Testis (tissue), 3 donors: Measurements from ENCODE around the gene SH3PXD2B. TPM values are rescaled to one million over a fixed set of nuclear protein-coding genes. Genes with fewer than 3 reads are reported as not detected.
A peak's percentile ranks its signal among the peaks of the same experiment; 100 is the strongest.

ENCODE experiments used
- DNase-seq: peaks from one replicate; pipeline ENCODE4 v3.0.0-alpha.2; 2019
- H3K27ac ChIP-seq, 2 donors: fragments of 200-600 bp; sonication (generic); one replicate each; pipeline ENCODE4 v1.5.1; 2019
- H3K27me3 ChIP-seq: fragments of 200-600 bp; sonication (generic); one replicate; pipeline ENCODE4 v1.5.1; 2019
- H3K36me3 ChIP-seq: fragments of 200-600 bp; sonication (generic); one replicate; pipeline ENCODE4 v1.5.1; 2017; ENCODE audit warnings: low read depth; ENCODE audit errors: missing control alignments
- H3K4me1 ChIP-seq: fragments of 200-600 bp; sonication (generic); one replicate; pipeline ENCODE4 v1.5.1; 2019
- H3K4me3 ChIP-seq, 2 donors: fragments of 200-600 bp; sonication (generic); one replicate each; pipeline ENCODE4 v1.5.1; 2017 to 2019
- H3K9me3 ChIP-seq: fragments of 200-600 bp; sonication (generic); one replicate; pipeline ENCODE4 v1.5.1; 2017
- POLR2A ChIP-seq: fragments of 450-650 bp; IDR thresholded peaks from one replicate; pipeline ENCODE4 v1.6.1; 2017; ENCODE audit warnings: antibody characterized with exemption, mild to moderate bottlenecking, moderate library complexity
- WGBS, 2 donors: methylation state at CpG; one replicate each; pipeline ENCODE4 v1.1.5; 2018; 5-methylcytosine and 5-hydroxymethylcytosine counted together
- intact Hi-C: fragments of 100-400 bp; cut with DNase I; formaldehyde crosslinking; loops from one replicate; pipeline ENCODE4 v1.15.1; 2023; ENCODE audit warnings: low total_unique reads
- polyA plus RNA-seq: library from polyadenylated mRNA; stranded (reverse); fragments of 350-450 nt; fragmentation: Illumina TruSeq; extraction: RNeasy Lipid Tissue Mini Kit (QIAGEN cat#74804); gene quantifications from one replicate; pipeline ENCODE4 v1.2.3, GENCODE V29; 2014; ENCODE audit warnings: low read depth, low replicate concordance; ENCODE audit not compliant: insufficient read depth
- total RNA-seq, 2 donors: library from RNA; depleted of rRNA; stranded (reverse); fragments of >200 nt; gene quantifications; one replicate each; pipeline ENCODE4 v1.2.3, GENCODE V29; 2016
- TF ChIP-seq, protein P1 (sequence below), 3 experiments: fragments of 450-650 bp in 2 of 3; fragments of 200-600 bp in 1 of 3; sonication (generic) in 1 of 3; IDR thresholded peaks; one replicate each; pipeline ENCODE4 v1.5.1; 2016 to 2019; ENCODE audit warnings: antibody characterized with exemption in 3 of 3, mild to moderate bottlenecking in 2 of 3, moderate library complexity in 1 of 3

Gene SH3PXD2B
- total and polyA plus RNA-seq, 3 donors from 2014 or later = 18.3 to 29.4 (median 20.2) TPM

DNA sequence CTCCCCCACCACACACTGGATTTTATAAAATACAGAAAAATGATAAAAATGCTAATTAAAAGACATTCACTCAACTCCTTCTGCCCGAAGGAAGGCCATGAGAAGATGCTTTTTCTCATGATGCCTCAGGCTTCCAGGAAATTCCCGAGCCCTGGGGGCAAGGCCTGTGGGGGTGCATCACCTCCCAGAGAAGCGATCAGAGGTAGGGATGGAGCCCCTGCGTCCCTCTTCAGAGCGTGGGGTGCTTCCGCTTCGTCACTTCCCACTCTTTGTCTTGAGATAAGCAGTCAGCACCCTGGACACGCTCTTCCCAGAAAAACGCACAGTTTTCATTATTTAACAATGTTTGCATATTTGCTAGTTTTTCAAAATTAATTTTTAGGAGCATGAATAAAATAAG is 33.3 kb upstream of the SH3PXD2B start:
- DNase-seq = no peak
- TF ChIP-seq POLR2A = no peak
- TF ChIP-seq, protein P1, sequence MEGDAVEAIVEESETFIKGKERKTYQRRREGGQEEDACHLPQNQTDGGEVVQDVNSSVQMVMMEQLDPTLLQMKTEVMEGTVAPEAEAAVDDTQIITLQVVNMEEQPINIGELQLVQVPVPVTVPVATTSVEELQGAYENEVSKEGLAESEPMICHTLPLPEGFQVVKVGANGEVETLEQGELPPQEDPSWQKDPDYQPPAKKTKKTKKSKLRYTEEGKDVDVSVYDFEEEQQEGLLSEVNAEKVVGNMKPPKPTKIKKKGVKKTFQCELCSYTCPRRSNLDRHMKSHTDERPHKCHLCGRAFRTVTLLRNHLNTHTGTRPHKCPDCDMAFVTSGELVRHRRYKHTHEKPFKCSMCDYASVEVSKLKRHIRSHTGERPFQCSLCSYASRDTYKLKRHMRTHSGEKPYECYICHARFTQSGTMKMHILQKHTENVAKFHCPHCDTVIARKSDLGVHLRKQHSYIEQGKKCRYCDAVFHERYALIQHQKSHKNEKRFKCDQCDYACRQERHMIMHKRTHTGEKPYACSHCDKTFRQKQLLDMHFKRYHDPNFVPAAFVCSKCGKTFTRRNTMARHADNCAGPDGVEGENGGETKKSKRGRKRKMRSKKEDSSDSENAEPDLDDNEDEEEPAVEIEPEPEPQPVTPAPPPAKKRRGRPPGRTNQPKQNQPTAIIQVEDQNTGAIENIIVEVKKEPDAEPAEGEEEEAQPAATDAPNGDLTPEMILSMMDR (IDR thresholded peaks at IDR 0.05) = no peak
- H3K27ac ChIP-seq = peak overlapping the region; percentile 18 to 56
- peaks cover 8% of the 10 kb centered on the region for H3K4me1 ChIP-seq
- no peaks in the 10 kb centered on the region for H3K36me3 ChIP-seq
- intact Hi-C loops = no loop called here
- no peaks in the 10 kb centered on the region for H3K9me3 ChIP-seq
- no peaks in the 10 kb centered on the region for H3K27me3 ChIP-seq
- WGBS, 2 donors = 41 to 48% methylated on average over 9 of the region's 9 CpGs
- no peak overlapping the region for H3K4me3 ChIP-seq

DNA sequence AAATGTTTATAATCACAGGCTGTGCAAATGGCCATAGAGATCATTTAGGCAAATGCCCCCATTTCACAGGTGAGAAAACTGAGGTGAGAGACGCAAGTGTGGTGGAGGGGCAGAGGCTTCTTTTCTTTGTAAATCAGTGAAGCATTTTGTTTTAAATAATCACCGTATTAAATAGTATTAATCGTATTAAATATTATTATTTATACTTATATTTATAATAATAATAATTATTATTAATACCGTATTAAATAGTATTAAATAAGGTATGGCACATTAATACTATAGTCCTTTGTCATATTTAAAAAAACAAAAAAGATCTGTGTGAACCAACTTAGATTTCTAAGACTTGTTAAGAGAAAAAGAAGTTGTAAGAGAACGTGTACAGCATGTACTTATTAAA is 32.6 kb upstream of the SH3PXD2B start:
- Histone ChIP-seq H3K4me3 (no peak overlapping the region), H3K9me3 (no peaks in the 10 kb centered on the region), H3K27ac (peak overlapping the region; percentile 24 to 56), H3K27me3 (no peaks in the 10 kb centered on the region), H3K4me1 (peaks cover 8% of the 10 kb centered on the region), H3K36me3 (no peaks in the 10 kb centered on the region)
- no peak for TF ChIP-seq POLR2A
- TF ChIP-seq, protein P1 (IDR thresholded peaks at IDR 0.05) = no peak
- DNase-seq = no peak
- intact Hi-C loops = no loop called here
- WGBS, 2 donors = 79 to 81% methylated on average over 5 of the region's 5 CpGs

DNA sequence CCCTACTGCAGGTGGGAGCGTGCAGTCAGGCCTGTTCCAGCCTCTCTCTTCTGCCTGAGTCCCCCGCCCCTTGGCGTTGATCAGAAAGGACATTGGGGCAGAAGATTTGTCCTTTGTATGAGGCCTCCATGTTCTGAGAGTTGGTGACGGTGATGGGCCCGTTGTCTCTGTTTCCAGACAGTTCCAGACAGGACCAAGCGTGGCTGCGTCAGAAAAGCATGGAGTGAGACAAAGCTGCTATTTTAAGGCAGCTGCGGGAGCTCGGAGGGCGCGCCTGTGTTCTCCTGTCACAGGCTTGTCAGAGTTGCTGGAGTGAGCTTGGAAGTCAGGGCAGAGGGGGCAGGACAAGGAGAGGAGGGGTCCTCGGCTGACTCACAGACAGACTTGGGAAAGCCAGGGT is 32.1 kb upstream of the SH3PXD2B start:
- Histone ChIP-seq H3K27ac (no peak overlapping the region), H3K36me3 (no peaks in the 10 kb centered on the region), H3K27me3 (no peaks in the 10 kb centered on the region), H3K4me3 (no peak overlapping the region), H3K9me3 (no peaks in the 10 kb centered on the region), H3K4me1 (peaks cover 8% of the 10 kb centered on the region)
- no peak for DNase-seq
- TF ChIP-seq, protein P1 (IDR thresholded peaks at IDR 0.05) = no peak
- TF ChIP-seq POLR2A = no peak
- intact Hi-C loops = no loop called here
- WGBS, 2 donors = 88 to 90% methylated on average over 10 to 12 of the region's 12 CpGs

DNA sequence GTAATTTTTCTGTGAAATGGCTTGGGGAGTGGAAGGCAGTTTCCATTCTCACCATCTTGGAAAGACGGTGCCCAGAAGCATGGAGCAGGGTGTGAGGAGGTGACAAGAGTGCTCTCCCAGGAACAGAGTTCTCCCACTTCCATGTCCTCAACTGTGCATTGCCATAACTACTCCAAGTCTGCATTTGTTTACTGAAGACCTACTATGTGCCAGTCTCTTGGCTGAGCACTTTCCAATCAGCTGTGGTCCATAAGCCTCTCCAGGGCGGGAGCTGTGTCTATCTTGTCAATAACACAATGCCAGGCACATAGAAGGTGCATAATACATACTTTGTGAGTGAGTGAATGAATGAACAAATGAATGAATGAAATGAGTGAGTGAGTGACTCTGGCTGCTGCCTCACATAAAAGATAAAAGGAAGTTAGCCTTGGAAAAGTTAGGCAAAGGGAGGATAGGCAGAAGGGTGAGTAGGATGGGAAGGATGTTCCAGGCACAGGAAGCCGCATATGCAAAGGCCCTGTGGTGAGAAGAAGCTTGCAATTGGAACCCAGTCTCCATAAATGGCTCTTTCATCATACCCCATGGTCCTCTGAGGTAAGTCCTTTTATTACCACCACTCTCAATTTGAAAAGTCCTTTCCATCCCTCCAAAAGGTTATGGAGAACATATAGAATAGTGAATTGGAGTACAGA is 31.3 kb upstream of the SH3PXD2B start:
- WGBS, 2 donors = 74 to 78% methylated on average over 3 of the region's 3 CpGs
- Histone ChIP-seq H3K27me3 (no peaks in the 10 kb centered on the region), H3K4me3 (no peak overlapping the region), H3K9me3 (no peaks in the 10 kb centered on the region), H3K27ac (no peak overlapping the region), H3K4me1 (peaks cover 8% of the 10 kb centered on the region), H3K36me3 (no peaks in the 10 kb centered on the region)
- no peak for DNase-seq
- intact Hi-C loops = no loop called here
- TF ChIP-seq, protein P1 (IDR thresholded peaks at IDR 0.05) = no peak
- no peak for TF ChIP-seq POLR2A

DNA sequence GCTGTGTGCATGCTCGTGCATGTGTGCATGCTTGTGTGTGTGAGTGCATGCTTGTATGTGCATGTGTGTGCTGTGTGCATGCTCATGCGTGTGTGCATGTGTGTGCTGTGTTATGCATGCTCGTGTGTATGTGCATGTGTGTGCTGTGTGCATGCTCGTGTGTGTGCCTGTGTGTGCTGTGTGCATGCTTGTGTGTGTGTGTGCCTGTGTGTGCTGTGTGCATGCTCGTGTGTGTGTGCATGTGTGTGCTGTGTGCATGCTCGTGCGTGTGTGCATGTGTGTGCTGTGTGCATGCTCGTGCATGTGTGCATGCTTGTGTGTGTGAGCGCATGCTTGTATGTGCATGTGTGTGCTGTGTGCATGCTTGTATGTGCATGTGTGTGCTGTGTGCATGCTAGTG is 30.3 kb upstream of the SH3PXD2B start:
- Histone ChIP-seq H3K4me1 (peaks cover 8% of the 10 kb centered on the region), H3K36me3 (no peaks in the 10 kb centered on the region), H3K27ac (no peak overlapping the region), H3K9me3 (no peaks in the 10 kb centered on the region), H3K27me3 (no peaks in the 10 kb centered on the region), H3K4me3 (no peak overlapping the region)
- intact Hi-C loops = no loop called here
- DNase-seq = no peak
- TF ChIP-seq, protein P1 (IDR thresholded peaks at IDR 0.05) = no peak
- 74 to 83% methylated on average over 8 to 9 of the region's 9 CpGs for WGBS, 2 donors
